GM15510 (cell line): ENCODE measurements around the gene TUBB1.

ENCODE experiments used
- POLR2A ChIP-seq: IDR thresholded peaks from 3 replicates; pipeline ENCODE4 v1.6.1; 2011; ENCODE audit warnings: borderline replicate concordance; ENCODE audit not compliant: insufficient read length; ENCODE audit errors: extremely low read depth

Gene TUBB1

DNA sequence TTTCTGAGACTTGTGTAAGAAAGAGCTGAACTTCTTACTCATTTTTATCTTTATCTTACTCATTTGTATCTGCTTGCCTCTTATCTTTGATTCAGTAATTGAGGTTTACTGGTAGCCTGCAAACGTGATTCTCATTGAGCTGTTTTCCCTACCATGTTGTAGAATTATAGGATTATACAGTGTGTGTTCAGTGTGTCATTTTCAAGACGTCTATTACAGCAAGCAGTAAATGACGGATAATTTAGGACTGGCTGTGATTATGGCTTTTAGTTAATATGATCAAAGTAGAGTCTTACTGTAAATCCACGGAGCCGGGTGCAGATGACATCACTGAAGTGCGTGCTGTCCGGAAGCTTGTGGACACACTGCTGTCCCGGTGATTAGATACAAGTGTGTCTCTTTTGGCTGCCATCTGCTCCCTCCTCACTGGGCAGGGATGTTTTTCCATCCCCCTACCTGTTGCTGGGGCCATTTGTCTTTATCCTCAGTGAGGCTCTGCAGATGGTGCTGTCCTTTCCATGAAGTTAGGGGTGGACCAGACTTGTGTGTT, 32.2 kb upstream of the TUBB1 start:
- no peak for TF ChIP-seq POLR2A

DNA sequence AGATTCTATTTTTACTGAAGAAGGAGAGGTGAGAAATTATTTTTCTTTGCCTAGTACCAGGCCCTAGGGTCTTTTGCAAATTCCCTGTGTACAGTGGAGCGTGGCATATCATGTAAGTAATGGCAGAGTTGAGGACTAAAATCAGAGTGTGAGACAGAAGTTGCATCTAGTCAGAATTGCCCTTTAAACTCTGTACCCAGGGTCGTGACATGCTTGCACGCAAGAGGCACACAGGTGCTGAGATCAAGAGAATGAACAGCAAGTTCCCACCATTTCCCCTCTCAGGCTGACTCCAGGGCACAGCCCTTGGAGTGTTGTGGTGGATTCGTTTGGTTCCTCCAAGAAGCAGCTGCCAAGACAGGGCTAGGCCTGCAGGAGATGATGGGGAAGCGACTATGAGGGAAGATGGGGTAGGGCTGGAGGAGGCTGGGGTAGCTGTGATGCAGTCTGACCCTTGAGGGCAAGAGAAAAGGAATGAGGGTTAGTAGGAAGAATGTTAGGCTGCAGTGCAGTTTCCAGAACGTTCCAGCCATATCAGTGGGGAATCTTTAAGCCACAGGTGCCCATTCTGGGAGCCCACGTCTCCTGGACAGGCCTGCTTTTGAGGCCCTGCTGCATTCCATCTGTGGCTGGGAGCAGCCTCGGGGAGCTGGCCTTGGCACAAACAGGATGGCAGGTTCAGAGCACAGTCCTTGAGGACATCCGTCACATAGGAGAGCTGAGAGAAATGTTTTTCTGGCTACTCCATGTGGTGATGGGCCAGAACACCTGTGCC, 31.3 kb upstream of the TUBB1 start:
- TF ChIP-seq POLR2A: no peak

DNA sequence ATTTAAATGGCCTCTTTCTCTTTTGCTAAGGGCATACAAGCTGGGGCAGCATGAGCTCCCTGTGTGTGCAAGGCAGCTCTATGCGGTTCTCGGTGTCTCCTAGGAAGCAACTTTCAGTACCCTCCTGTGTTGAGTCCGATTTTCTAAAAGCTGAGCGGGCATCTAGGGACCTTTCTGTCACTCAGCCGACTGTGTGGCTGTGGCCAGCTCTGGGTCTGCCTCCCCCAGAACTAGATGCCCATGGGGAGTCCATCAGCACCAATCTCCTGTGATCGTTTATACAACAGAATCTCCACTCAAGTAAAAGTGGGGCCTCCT, 30.7 kb upstream of the TUBB1 start:
- no peak for TF ChIP-seq POLR2A

DNA sequence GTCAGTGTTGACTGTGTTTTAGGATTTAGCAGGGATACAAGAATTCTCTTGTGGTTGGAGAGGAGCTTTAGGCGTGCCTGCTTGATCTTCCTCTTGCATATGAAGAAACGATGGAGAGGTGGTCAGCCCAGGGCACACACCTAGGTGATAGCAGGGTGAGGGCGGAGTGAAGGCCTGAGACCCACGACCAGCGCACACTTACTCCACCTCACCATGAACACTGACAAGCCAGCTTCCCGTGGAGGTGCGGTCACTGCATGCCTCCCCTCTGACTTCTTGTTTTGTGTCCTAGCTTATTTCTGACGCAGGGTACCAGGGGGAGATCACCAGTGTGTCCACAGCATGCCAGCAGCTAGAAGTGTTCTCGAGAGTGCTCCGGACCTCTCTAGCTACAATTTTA, 30.0 kb upstream of the TUBB1 start:
- TF ChIP-seq POLR2A: no peak

DNA sequence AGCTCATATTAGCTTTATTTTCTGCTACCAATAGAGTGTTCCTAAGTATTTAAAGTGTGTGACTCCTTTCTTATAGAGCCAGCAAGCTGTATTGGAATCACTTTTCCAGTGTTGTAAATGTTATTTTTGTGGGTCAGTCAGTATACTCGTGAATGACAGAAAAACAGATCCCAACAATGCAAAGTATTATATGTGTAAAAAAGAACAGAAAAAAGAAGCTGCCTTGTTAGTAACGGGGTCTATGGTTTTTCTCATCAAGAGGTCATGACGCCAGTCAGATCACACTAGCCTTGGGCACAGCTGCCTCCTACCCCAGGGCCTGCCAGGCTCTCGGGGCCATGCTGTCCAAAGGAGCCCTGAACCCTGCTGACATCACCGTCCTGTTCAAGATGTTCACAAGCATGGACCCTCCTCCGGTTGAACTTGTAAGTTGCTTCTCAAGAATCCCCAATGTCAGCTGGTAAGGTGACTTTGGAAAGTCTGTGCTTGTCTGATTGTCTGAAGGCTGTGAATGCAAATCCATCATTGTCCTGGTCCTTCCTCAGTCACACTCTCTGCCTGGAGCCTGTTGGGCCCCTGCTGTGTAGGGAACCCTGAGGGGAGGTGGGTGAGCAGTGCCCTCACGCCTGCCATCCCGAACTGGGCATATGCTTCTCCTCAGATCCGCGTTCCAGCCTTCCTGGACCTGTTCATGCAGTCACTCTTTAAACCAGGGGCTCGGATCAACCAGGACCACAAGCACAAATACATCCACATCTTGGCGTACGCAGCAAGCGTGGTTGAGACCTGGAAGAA, 28.4 kb upstream of the TUBB1 start:
- no peak for TF ChIP-seq POLR2A

DNA sequence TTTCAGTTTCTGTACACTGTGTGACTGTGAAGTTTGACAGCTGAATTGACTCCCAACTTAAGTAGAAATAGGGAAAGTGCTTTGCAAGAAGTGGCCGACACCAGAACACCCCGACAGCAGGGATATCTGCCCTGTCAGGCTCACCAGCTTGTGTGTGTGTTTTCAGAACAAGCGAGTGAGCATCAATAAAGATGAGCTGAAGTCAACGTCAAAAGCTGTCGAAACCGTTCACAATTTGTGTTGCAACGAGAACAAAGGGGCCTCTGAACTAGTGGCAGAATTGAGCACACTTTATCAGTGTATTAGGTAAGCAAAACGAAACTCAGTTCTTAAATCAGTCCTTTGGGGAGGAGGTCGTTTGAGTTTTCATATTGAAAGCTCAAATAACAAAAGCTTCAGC, 27.5 kb upstream of the TUBB1 start:
- no peak for TF ChIP-seq POLR2A

DNA sequence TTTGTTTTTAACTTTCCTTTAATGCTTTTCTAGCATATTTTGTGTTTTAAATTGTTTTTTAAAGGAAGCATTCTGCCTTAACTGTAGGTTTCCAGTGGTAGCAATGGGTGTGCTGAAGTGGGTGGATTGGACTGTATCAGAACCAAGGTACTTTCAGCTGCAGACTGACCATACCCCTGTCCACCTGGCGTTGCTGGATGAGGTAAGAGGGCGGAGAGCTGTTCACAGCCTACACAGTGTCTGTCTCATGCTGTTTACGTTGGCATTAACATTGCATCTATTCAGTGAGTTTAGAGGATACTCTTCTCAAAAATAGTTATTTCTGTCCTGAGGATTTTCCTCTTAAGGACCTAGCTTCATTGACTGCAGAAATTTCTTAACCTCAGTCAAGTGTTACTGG, 26.3 kb upstream of the TUBB1 start:
- TF ChIP-seq POLR2A: no peak

DNA sequence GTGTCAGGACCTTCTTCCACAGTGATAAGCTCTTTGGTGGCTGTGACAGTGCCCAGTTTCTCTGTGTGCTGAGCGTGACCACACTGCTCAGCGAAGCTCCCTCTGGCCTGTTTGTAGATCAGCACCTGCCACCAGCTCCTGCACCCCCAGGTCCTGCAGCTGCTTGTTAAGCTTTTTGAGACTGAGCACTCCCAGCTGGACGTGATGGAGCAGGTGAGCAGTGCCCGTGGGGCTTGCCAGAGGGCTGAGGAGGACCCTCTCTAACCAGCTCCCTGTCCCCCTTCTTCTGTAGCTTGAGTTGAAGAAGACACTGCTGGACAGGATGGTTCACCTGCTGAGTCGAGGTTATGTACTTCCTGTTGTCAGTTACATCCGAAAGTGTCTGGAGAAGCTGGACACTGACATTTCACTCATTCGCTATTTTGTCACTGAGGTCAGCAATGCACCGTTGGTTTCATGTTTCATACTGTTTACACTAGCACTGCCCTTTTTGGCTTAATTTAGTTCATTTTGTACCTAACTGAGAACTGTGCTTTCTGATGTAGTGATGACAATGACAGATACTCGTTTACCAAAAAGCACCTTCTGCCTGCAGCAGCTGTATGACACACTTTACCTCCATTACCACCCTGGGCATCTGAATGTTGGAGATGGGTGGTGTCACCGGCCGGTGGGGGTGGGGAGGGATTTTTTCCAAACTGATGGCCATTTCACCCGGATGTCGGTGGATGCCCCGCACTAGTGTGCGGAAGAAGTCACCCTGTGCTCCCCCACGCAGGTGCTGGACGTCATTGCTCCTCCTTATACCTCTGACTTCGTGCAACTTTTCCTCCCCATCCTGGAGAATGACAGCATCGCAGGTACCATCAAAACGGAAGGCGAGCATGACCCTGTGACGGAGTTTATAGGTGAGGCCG, 25.6 kb upstream of the TUBB1 start:
- TF ChIP-seq POLR2A: no peak

DNA sequence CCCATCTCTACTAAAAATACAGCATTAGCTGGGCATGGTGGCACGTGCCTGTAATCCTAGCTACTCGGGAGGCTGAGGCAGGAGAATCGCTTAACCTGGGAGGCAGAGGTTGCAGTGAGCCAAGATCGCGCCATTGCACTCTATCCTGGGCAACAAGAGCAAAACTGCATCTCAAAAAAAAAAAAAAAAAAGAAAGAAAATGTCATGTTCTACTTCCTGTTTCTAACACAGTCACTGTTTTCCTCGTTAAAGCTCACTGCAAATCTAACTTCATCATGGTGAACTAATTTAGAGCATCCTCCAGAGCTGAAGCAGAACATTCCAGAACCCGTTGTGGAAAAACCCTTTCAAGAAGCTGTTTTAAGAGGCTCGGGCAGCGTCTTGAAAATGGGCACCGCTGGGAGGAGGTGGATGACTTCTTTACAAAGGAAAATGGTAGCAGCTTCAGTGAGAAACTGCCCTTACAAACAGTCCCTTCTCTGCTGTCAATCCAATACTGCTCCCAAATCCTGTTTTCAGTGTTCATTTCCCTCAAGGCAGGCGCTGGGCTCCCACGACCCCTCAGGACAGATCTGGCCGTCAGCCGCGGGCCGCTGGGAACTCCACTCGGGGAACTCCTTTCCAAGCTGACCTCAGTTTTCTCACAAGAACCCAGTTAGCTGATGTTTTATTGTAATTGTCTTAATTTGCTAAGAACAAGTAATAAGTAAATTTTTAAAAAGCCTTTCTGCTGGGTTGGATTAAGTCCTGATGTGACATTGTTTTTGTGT, 24.7 kb upstream of the TUBB1 start:
- no peak for TF ChIP-seq POLR2A

DNA sequence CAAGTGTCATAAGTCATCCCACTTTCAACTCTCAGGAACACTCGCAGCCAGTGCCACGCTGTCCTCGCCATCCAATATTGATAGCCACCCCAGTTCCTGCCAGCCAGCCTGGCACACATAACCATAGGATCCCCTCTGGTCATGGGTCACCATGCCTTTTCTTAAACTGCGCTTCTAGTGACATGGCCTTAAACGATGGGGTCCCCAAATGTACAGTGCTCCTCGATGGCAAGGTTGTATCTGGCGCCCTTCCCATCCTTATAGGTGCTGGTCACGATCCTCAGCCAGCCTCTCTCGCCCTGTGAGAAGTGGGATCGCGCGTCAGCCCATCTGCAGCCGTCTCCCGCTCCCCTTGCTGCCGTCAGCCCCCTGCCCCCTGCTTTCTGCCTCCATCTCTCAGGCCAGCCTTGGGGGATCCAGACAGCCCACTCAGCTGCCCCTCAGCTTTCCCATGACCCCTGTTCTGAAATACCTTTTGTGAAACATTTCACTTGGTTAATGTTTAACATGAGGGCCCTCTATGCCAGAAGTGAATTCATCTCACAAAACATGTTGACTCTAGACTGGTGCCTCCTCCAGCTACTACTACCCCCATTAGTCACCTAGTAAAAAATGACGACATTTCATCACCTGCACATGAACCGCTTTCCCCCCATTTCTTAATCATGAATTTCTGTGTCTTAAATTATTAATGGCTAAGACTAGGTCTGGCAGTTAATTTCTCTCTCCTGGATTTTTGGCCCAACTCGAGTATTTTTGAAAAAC, 23.6 kb upstream of the TUBB1 start:
- TF ChIP-seq POLR2A: no peak

DNA sequence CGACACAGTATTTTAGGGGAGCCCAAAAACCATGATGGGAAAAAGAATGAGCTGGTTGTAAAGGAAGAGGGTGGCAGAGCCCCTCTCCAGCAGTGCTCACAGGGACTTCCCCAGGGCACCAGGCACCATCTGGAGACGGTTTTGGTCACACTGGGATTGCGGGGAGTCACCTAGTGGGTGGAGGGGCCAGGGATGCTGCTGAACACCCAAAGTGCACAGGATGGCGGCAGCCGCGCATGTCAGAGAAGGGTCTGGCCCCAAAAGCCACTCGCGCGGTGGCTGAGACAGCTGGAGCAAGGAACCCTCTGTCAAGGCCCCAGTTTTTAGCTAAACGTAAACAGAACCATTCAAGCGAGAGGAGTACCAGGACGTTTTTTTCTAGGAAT, 23.0 kb upstream of the TUBB1 start:
- no peak for TF ChIP-seq POLR2A

DNA sequence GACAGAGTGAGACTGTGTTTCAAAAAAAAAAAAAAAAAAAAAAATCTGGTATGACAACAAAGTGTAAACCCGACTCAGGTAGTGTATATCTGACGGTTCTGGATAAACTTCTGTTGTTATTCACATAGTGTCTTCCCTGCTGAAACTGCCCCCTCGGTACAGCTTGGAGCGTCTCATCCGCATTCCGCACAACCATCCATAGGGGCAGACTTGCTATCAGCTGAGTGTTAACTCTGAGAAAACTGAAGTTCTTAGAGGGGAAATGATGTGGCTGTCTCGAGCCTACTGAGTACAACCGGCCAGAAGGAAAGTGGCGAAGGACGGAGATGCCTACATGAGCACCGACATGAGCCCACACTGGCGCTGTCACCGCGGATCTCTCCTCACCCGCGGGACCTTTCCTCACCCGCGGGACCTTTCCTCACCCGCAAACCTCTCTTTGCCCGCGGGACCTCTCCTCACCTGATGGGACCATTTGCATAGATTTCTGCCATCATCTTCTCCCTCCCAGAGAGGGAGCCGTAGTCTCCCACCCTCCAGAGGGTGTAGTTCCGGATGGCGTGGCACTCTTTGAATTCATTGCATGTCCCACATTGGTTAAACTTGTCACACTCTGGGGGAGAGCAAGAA, 22.0 kb upstream of the TUBB1 start:
- no peak for TF ChIP-seq POLR2A

DNA sequence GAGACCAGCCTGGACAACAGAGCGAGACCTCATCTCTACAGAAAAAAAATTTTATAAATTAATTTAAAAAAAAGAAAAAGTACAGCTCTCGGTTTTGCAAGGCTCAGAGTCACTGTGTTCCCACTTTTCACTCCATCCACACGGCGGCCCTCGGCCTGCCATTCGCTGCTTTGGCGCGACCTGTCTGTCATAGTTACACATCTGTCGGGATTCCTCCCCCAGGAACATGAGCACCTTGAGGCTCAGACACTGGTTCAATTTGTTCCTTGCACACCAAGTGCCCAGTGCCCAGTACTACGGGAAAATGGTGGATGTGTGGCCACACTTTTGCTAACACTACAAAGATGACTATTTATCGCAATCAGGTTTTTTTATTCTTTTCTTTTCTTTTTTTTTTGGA, 20.6 kb upstream of the TUBB1 start:
- TF ChIP-seq POLR2A: no peak
